Ovary (tissue), 9 donors: Measurements from ENCODE around the gene HSD11B2. TPM values are rescaled to one million over a fixed set of nuclear protein-coding genes. Genes with fewer than 3 reads are reported as not detected.

Source experiments
- DNase-seq, 5 donors: peaks; one replicate each; pipeline ENCODE4 v3.0.0-alpha.2; 2019 to 2020
- H3K27ac ChIP-seq, 2 donors: fragments of 200-600 bp; one replicate each; pipeline versions ENCODE4 v1.5.1 to v1.8.0; 2019 to 2022
- H3K27me3 ChIP-seq: fragments of 200-600 bp; one replicate; pipeline ENCODE4 v1.8.0; 2022
- H3K36me3 ChIP-seq: fragments of 200-600 bp; sonication (generic); one replicate; pipeline ENCODE4 v1.5.1; 2019
- H3K4me1 ChIP-seq: one replicate; pipeline ENCODE4 v1.8.1; 2013; ENCODE audit warnings: mild to moderate bottlenecking, moderate library complexity; ENCODE audit not compliant: insufficient read depth
- H3K4me3 ChIP-seq: fragments of 200-600 bp; sonication (generic); one replicate; pipeline ENCODE4 v1.5.1; 2017
- H3K9me3 ChIP-seq, 2 donors: fragments of 200-600 bp in 1 of 2; sonication (generic) in 1 of 2; one replicate each; pipeline versions ENCODE4 v1.5.1 to v1.8.1; 2013 to 2019; ENCODE audit warnings: mild to moderate bottlenecking in 1 of 2, moderate library complexity in 1 of 2
- CTCF ChIP-seq, 3 donors: fragments of 450-650 bp in 2 of 3; fragments of 200-600 bp in 1 of 3; IDR thresholded peaks; one replicate each; pipeline versions ENCODE4 v1.5.1 to v1.8.0; 2016 to 2022; ENCODE audit warnings: antibody characterized with exemption in 3 of 3, mild to moderate bottlenecking in 1 of 3
- EP300 ChIP-seq: sonication (generic); formaldehyde crosslinking; IDR thresholded peaks from one replicate; pipeline ENCODE4 v1.6.1; 2017; ENCODE audit warnings: antibody characterized with exemption
- POLR2A ChIP-seq: fragments of 450-650 bp; IDR thresholded peaks from one replicate; pipeline ENCODE4 v1.6.1; 2017; ENCODE audit warnings: antibody characterized with exemption, mild to moderate bottlenecking, moderate library complexity
- WGBS, 3 donors: extraction: QIAGEN DNeasy Blood & Tissue Kit in 1 of 3; methylation state at CpG; one replicate each; pipeline versions ENCODE4 v1.1.5 to v1.1.7; 2013 to 2017; 5-methylcytosine and 5-hydroxymethylcytosine counted together
- intact Hi-C, 4 donors: fragments of 100-400 bp; cut with DNase I; formaldehyde crosslinking; loops; one replicate each; pipeline versions ENCODE4 v1.11.0 to v1.15.1; 2022 to 2023
- polyA plus RNA-seq, 2 donors: library from polyadenylated mRNA; stranded (reverse); fragments of 200-250 nt in 1 of 2; fragments of 350-450 nt in 1 of 2; fragmentation: Illumina TruSeq in 1 of 2; extraction: RNeasy Lipid Tissue Mini Kit (QIAGEN cat#74804) in 1 of 2; gene quantifications; one replicate each; pipeline ENCODE4 v1.2.3, GENCODE V29; 2013 to 2014
- total RNA-seq, 7 donors: library from RNA; depleted of rRNA in 2 of 7; stranded (reverse); fragments of >200 nt in 2 of 7; fragmentation: NEBNext Ultra II Directional in 3 of 7; extraction: Animal tissue kit (Norgen Biotek cat#: 25700) in 3 of 7; gene quantifications; one replicate each; pipeline versions ENCODE4 v1.1.0 to v1.2.4, GENCODE V29; 2016 to 2023
- donor health status: DM: no; HTN: no; CAD: no; lungs with moderate emphysema.
- donor health status: DM: no; HTN: no; CAD: no.
- donor health status: Bipolar disorder and iron deficiency.
- donor health status: DM: yes; HTN: yes; CAD: no.
- donor health status: DM: no; HTN: no; CAD: no.
- donor health status: DM: yes; HTN: yes; CAD: no.

Gene HSD11B2
- total and polyA plus RNA-seq, 9 donors: 1.3 to 26.3 (median 15.7) TPM

GRCh38 chr16:67387479-67388079 is 43.3 kb upstream of the HSD11B2 start:
- Histone ChIP-seq H3K4me1 (peaks cover 3% of the 10 kb centered on the region), H3K27me3 (no peaks in the 10 kb centered on the region), H3K9me3 (no peaks in the 10 kb centered on the region), H3K36me3 (no peaks in the 10 kb centered on the region), H3K4me3 (no peak overlapping the region), H3K27ac (no peak overlapping the region)
- no peak for TF ChIP-seq POLR2A
- TF ChIP-seq CTCF (IDR thresholded peaks at IDR 0.05): no peak
- TF ChIP-seq EP300: no peak
- no peak for DNase-seq
- WGBS, 3 donors: 84 to 89% (median 88%) methylated on average over 8 of the region's 8 CpGs
- intact Hi-C loops: no loop called here

DNA sequence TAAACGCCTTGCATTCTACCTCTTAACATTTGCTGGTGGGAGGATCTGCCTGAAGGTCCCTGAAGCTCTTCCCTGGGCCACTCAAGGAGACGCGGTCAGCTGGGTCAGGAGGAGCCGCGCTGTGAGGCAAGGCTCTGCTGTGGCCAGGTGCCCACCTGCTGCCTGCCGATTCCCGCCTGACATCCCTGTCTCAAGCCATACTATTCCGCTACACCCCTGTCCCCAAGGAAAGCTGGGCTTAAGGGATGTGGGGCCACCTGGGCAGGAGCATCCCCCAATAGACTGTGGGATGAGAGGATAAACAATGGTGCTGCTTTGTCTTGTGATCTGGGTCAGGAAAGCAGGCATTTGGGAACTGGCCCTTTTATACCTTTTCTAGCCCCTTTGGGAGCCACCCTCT is 42.7 kb upstream of the HSD11B2 start:
- H3K4me1 ChIP-seq: peaks cover 8% of the 10 kb centered on the region
- intact Hi-C loops: no loop called here
- TF ChIP-seq CTCF (IDR thresholded peaks at IDR 0.05) (no peak), EP300 (no peak), POLR2A (no peak)
- no peak for DNase-seq
- H3K27me3 ChIP-seq: no peaks in the 10 kb centered on the region
- 78 to 84% (median 83%) methylated on average over 8 of the region's 8 CpGs for WGBS, 3 donors
- no peak overlapping the region for H3K4me3 ChIP-seq
- H3K36me3 ChIP-seq: no peaks in the 10 kb centered on the region
- H3K27ac ChIP-seq: no peak overlapping the region
- no peaks in the 10 kb centered on the region for H3K9me3 ChIP-seq

DNA sequence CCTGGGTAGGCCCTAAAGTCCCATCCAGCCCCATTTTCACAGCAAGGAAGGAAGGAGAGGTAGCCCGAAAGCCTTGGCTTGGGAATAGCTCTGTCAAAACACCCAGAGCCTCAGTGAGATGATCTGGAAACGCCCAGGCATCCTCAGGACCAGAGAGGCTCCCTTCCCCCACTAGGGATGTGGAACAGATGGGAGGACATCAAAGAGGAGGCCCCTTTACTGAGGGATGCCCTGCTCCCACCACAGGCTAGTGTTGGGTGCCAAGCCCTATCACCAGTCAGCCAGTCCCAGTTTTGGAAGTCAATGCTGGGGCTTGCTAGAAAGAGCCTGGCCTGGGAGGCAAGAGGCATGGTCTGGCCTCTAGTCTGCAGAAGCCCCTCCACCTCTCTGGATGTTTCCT is 42.3 kb upstream of the HSD11B2 start:
- no peaks in the 10 kb centered on the region for H3K9me3 ChIP-seq
- no peaks in the 10 kb centered on the region for H3K36me3 ChIP-seq
- 89 to 100% (median 94%) methylated on average over 2 of the region's 2 CpGs for WGBS, 3 donors
- intact Hi-C loops: no loop called here
- no peak overlapping the region for H3K4me3 ChIP-seq
- no peak for DNase-seq
- H3K27ac ChIP-seq: no peak overlapping the region
- H3K4me1 ChIP-seq: peaks cover 8% of the 10 kb centered on the region
- TF ChIP-seq POLR2A (no peak), CTCF (IDR thresholded peaks at IDR 0.05) (no peak), EP300 (no peak)
- no peaks in the 10 kb centered on the region for H3K27me3 ChIP-seq

- no peaks in the 10 kb centered on the region for H3K36me3 ChIP-seq
- 88 to 95% (median 89%) methylated on average over 27 of the region's 27 CpGs for WGBS, 3 donors
- no peaks in the 10 kb centered on the region for H3K27me3 ChIP-seq
- H3K4me1 ChIP-seq: peaks cover 10% of the 10 kb centered on the region
- DNase-seq: no peak
- TF ChIP-seq EP300 (no peak), POLR2A (no peak), CTCF (IDR thresholded peaks at IDR 0.05) (no peak)
- intact Hi-C loops: loop anchor here in 2 of 4 donors (10.0 kb wide), 2 partner anchors 105 to 425 kb away; partner anchors contain the start of gene CES3 (in 1 of the 2)
- no peak overlapping the region for H3K4me3 ChIP-seq
- no peak overlapping the region for H3K27ac ChIP-seq
- no peaks in the 10 kb centered on the region for H3K9me3 ChIP-seq
Measured at GRCh38 chr16:67389911-67390815, 40.8 kb upstream of the HSD11B2 start.
